IMR-90 (cell line): ENCODE measurements around the gene ZNF580. TPM values are rescaled to one million over a fixed set of nuclear protein-coding genes. Genes with fewer than 3 reads are reported as not detected.

Source experiments
- ATAC-seq: fragments of 200-7000 bp; cut with Tn5 transposase; 2 replicates; pipeline ENCODE4 v1.9.1; 2020; ENCODE audit warnings: low read depth, mild to moderate bottlenecking, moderate library complexity
- BruUV-seq: library from RNA; stranded (reverse); fragments of 400-500 nt; replicated peaks from 2 replicates; lab custom pipeline; 2021; lab: Mats Ljungman, UMichigan
- CTCF ChIA-PET: fragments of 300-600 bp; formaldehyde crosslinking; extraction: SDS; loops from one replicate; lab custom pipeline; 2021; ENCODE audit warnings: antibody characterized with exemption; lab: Yijun Ruan, JAX
- POLR2A ChIA-PET: fragments of 300-600 bp; sonication (Branson Sonifier 250); formaldehyde crosslinking; loops from one replicate; lab custom pipeline; 2022; ENCODE audit warnings: antibody characterized with exemption; ENCODE audit not compliant: unreplicated experiment; lab: Charles Lee
- DNase-seq: peaks from one replicate; pipeline ENCODE4 v3.0.0; 2013
- H2AFZ ChIP-seq: replicated peaks from 2 replicates; pipeline ENCODE3; 2013; ENCODE audit warnings: low read length, mild to moderate bottlenecking; ENCODE audit not compliant: poor library complexity
- H2AK5ac ChIP-seq: 2 replicates; pipeline ENCODE4 v1.6.1; 2013; ENCODE audit warnings: low read depth, low read length, inconsistent platforms
- H2AK9ac ChIP-seq: replicated peaks from 2 replicates; pipeline ENCODE3; 2013; ENCODE audit warnings: mild to moderate bottlenecking, low read depth, low read length, moderate library complexity; ENCODE audit not compliant: poor library complexity
- H2BK120ac ChIP-seq: 2 replicates; pipeline ENCODE4 v1.6.1; 2013; ENCODE audit warnings: low read depth, low read length, inconsistent platforms
- H2BK15ac ChIP-seq: 3 replicates; pipeline ENCODE4 v1.6.1; 2013; ENCODE audit warnings: low read depth, low read length, inconsistent platforms
- H2BK20ac ChIP-seq: 2 replicates; pipeline ENCODE4 v1.6.1; 2013; ENCODE audit warnings: low read depth, mild to moderate bottlenecking, inconsistent platforms, low read length, moderate library complexity
- H2BK5ac ChIP-seq: 2 replicates; pipeline ENCODE4 v1.6.1; 2013; ENCODE audit warnings: mild to moderate bottlenecking, low read depth, low read length, inconsistent platforms; ENCODE audit not compliant: poor library complexity, severe bottlenecking
- H3K14ac ChIP-seq: replicated peaks from 2 replicates; pipeline ENCODE4 v1.6.1; 2013; ENCODE audit warnings: low read depth, low read length, inconsistent platforms
- H3K18ac ChIP-seq: 2 replicates; pipeline ENCODE4 v1.6.1; 2013; ENCODE audit warnings: low read depth, low read length, control low read depth
- H3K23ac ChIP-seq: 2 replicates; pipeline ENCODE4 v1.6.1; 2013; ENCODE audit warnings: low read depth, low read length, inconsistent platforms
- H3K27ac ChIP-seq: 2 replicates; pipeline ENCODE4 v1.5.1; 2013; ENCODE audit warnings: mild to moderate bottlenecking, control low read depth, low read length; ENCODE audit not compliant: insufficient read depth
- H3K27me3 ChIP-seq: 2 replicates; pipeline ENCODE4 v1.6.1; 2013; ENCODE audit warnings: low read length; ENCODE audit not compliant: control insufficient read depth, insufficient read depth
- H3K36me3 ChIP-seq: 2 replicates; pipeline ENCODE4 v1.6.1; 2013; ENCODE audit warnings: low read length, mixed read lengths; ENCODE audit not compliant: control insufficient read depth, insufficient read depth
- H3K4ac ChIP-seq: 2 replicates; pipeline ENCODE4 v1.6.1; 2013; ENCODE audit warnings: low read depth, low read length, inconsistent platforms
- H3K4me1 ChIP-seq: 2 replicates; pipeline ENCODE4 v1.6.1; 2013; ENCODE audit warnings: low read length, mixed read lengths; ENCODE audit not compliant: control insufficient read depth, insufficient read depth
- H3K4me2 ChIP-seq: 2 replicates; pipeline ENCODE4 v1.6.1; 2013; ENCODE audit warnings: low read depth, mild to moderate bottlenecking, control low read depth, low read length, moderate library complexity
- H3K4me3 ChIP-seq: 2 replicates; pipeline ENCODE4 v1.5.1; 2013; ENCODE audit warnings: low read depth, mild to moderate bottlenecking, control low read depth, low read length, moderate library complexity; ENCODE audit not compliant: insufficient read depth
- H3K56ac ChIP-seq: 2 replicates; pipeline ENCODE4 v1.6.1; 2013; ENCODE audit warnings: low read length, inconsistent platforms; ENCODE audit not compliant: insufficient read depth; ENCODE audit errors: extremely low read depth
- H3K79me1 ChIP-seq, 2 experiments: 2 replicates each; pipeline ENCODE4 v1.6.1; 2013; ENCODE audit warnings: low read length in 2 of 2, inconsistent platforms in 1 of 2, low read depth in 1 of 2
- H3K9ac ChIP-seq: 2 replicates; pipeline ENCODE4 v1.6.1; 2013; ENCODE audit warnings: low read depth, low read length, control low read depth
- H3K9me1 ChIP-seq: 2 replicates; pipeline ENCODE4 v1.6.1; 2013; ENCODE audit warnings: low read length, inconsistent platforms; ENCODE audit not compliant: insufficient read depth
- H3K9me3 ChIP-seq: 2 replicates; pipeline ENCODE4 v1.6.1; 2013; ENCODE audit warnings: low read length; ENCODE audit not compliant: control insufficient read depth, insufficient read depth
- H4K20me1 ChIP-seq: 2 replicates; pipeline ENCODE4 v1.6.1; 2013; ENCODE audit warnings: low read length, inconsistent platforms; ENCODE audit not compliant: insufficient read depth
- H4K5ac ChIP-seq: 2 replicates; pipeline ENCODE4 v1.6.1; 2013; ENCODE audit warnings: mild to moderate bottlenecking, low read depth, low read length, control low read depth
- H4K8ac ChIP-seq, 2 experiments: 2 replicates each; pipeline ENCODE4 v1.6.1; 2013; ENCODE audit warnings: low read depth in 2 of 2, low read length in 2 of 2, control low read depth in 1 of 2, inconsistent platforms in 1 of 2
- H4K91ac ChIP-seq: 2 replicates; pipeline ENCODE4 v1.6.1; 2013; ENCODE audit warnings: low read depth, low read length, inconsistent platforms; ENCODE audit not compliant: insufficient read depth
- BHLHE40 ChIP-seq: fragments of 150-350 bp; IDR thresholded peaks from 2 replicates; pipeline ENCODE4 v1.6.1; 2016; ENCODE audit warnings: mild to moderate bottlenecking, low read depth, low read length
- CEBPB ChIP-seq: IDR thresholded peaks from 2 replicates; pipeline ENCODE4 v1.6.1; 2012; ENCODE audit warnings: low read depth, low read length, improper control_type of control experiment
- CHD1 ChIP-seq: IDR thresholded peaks from 2 replicates; pipeline ENCODE4 v1.6.1; 2012; ENCODE audit warnings: low read depth, low read length, improper control_type of control experiment
- CTCF ChIP-seq: conservative IDR thresholded peaks from 2 replicates; pipeline ENCODE4 v1.5.1; 2012; ENCODE audit warnings: mild to moderate bottlenecking, low read depth, low read length, improper control_type of control experiment
- FOS ChIP-seq: fragments of 150-350 bp; IDR thresholded peaks from 2 replicates; pipeline ENCODE4 v1.6.1; 2016; ENCODE audit warnings: low read depth, low read length
- MAFK ChIP-seq: IDR thresholded peaks from 2 replicates; pipeline ENCODE4 v1.6.1; 2012; ENCODE audit warnings: low read depth, low read length, improper control_type of control experiment
- MAZ ChIP-seq: IDR thresholded peaks from 2 replicates; pipeline ENCODE4 v1.6.1; 2012; ENCODE audit warnings: low read depth, mild to moderate bottlenecking, low read length, improper control_type of control experiment, moderate library complexity, borderline replicate concordance
- MXI1 ChIP-seq: IDR thresholded peaks from 2 replicates; pipeline ENCODE4 v1.6.1; 2012; ENCODE audit warnings: low read depth, mild to moderate bottlenecking, low read length, moderate library complexity, borderline replicate concordance
- NFE2L2 ChIP-seq: fragments of 150-350 bp; IDR thresholded peaks from 2 replicates; pipeline ENCODE4 v1.6.1; 2016; ENCODE audit warnings: low read depth, mild to moderate bottlenecking, low read length
- POLR2A ChIP-seq: IDR thresholded peaks from 2 replicates; pipeline ENCODE4 v1.6.1; 2012; ENCODE audit warnings: mild to moderate bottlenecking, low read depth, low read length
- RAD21 ChIP-seq: IDR thresholded peaks from 2 replicates; pipeline ENCODE4 v1.6.1; 2012; ENCODE audit warnings: low read length, improper control_type of control experiment
- RCOR1 ChIP-seq: IDR thresholded peaks from 2 replicates; pipeline ENCODE4 v1.6.1; 2012; ENCODE audit warnings: mild to moderate bottlenecking, low read length, improper control_type of control experiment; ENCODE audit not compliant: insufficient replicate concordance
- RFX5 ChIP-seq: IDR thresholded peaks from 2 replicates; pipeline ENCODE4 v1.8.0; 2012; ENCODE audit warnings: low read depth, mild to moderate bottlenecking, low read length, moderate library complexity
- WGBS, 2 experiments: methylation state at CpG; one replicate each; pipeline versions ENCODE4 v1.1.5 to v1.1.7; 2013; ENCODE audit warnings: missing lambda C conversion rate in 2 of 2; ENCODE audit not compliant: insufficient read length in 1 of 2; ENCODE audit errors: extremely low coverage in 2 of 2; 5-methylcytosine and 5-hydroxymethylcytosine counted together
- dilution Hi-C: fragments of 300-500 bp; cut with HindIII; formaldehyde crosslinking; loops from one replicate; pipeline ENCODE4 v1.14.3; 2018; ENCODE audit warnings: low sequenced_read_pairs; ENCODE audit not compliant: unreplicated experiment
- in situ Hi-C: fragments of 300-500 bp; cut with MboI; formaldehyde crosslinking; loops from 3 replicates; pipeline ENCODE4 v1.14.3; 2019; ENCODE audit warnings: low sequenced_read_pairs, inconsistent platforms, mixed read lengths
- intact Hi-C: fragments of 100-400 bp; cut with micrococcal nuclease; formaldehyde crosslinking; loops from 2 replicates; pipeline ENCODE4 v1.10.0; 2022
- polyA plus RNA-seq, 3 experiments: library from polyadenylated mRNA; depleted of rRNA; stranded (reverse); fragments of >200 nt; gene quantifications; 2 replicates each; pipeline ENCODE4 v1.2.3, GENCODE V29; 2012; ENCODE audit warnings: low replicate concordance in 1 of 3
- total RNA-seq: library from RNA; depleted of rRNA; stranded (reverse); fragments of >200 nt; gene quantifications from 2 replicates; pipeline ENCODE4 v1.2.3, GENCODE V29; 2012
- TF ChIP-seq, protein P1 (sequence below): fragments of 150-350 bp; IDR thresholded peaks from 2 replicates; pipeline ENCODE4 v1.6.1; 2017; ENCODE audit warnings: mild to moderate bottlenecking, antibody characterized with exemption, low read length, low read depth

The ZNF580 gene
- total and polyA plus RNA-seq, 2 of the 4 experiments (the other 2 are of a cell fraction): 1.4 to 36.9 TPM

- Histone ChIP-seq H4K8ac (no peak overlapping the region), H2BK15ac (no peak overlapping the region), H3K9ac (no peak overlapping the region), H4K91ac (no peak overlapping the region), H3K9me1 (peaks cover 13% of the 10 kb centered on the region), H3K79me1 (peaks cover 12 to 49% of the 10 kb centered on the region in 2 experiments), H3K4me2 (no peak overlapping the region), H2AK5ac (no peak overlapping the region), H2BK20ac (no peak overlapping the region), H3K4ac (no peak overlapping the region), H3K14ac (no peak overlapping the region), H2BK5ac (no peak overlapping the region), H3K36me3 (peaks cover 55% of the 10 kb centered on the region), H4K20me1 (peaks cover 92% of the 10 kb centered on the region), H2AFZ (no peak overlapping the region), H4K5ac (no peak overlapping the region), H3K9me3 (no peaks in the 10 kb centered on the region), H3K23ac (no peak overlapping the region), H3K18ac (no peak overlapping the region), H3K56ac (no peak overlapping the region), H3K27ac (no peak overlapping the region), H3K4me3 (no peak overlapping the region), H3K27me3 (no peaks in the 10 kb centered on the region), H2BK120ac (no peak overlapping the region), H2AK9ac (no peak overlapping the region), H3K4me1 (peaks cover 10% of the 10 kb centered on the region)
- ChIA-PET POLR2A (no interaction called here), CTCF (no interaction called here)
- no TSS peak for BruUV-seq
- dilution Hi-C loops (no loop called here), in situ Hi-C loops (loop anchor here (25.0 kb wide), 2 partner anchors 1198 to 1523 kb away; partner anchors contain the start of genes CDC42EP5, CNOT3 and LENG9), intact Hi-C loops (no loop called here)
- WGBS, 2 experiments: 80% methylated on average over 2 of the region's 12 CpGs; no CpG with 5 or more reads in 1 of the 2 experiments
- DNase-seq (no peak), ATAC-seq (no peak)
- no peak for TF ChIP-seq CTCF
- TF ChIP-seq, protein P1, sequence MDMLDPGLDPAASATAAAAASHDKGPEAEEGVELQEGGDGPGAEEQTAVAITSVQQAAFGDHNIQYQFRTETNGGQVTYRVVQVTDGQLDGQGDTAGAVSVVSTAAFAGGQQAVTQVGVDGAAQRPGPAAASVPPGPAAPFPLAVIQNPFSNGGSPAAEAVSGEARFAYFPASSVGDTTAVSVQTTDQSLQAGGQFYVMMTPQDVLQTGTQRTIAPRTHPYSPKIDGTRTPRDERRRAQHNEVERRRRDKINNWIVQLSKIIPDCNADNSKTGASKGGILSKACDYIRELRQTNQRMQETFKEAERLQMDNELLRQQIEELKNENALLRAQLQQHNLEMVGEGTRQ: no peak
- TF ChIP-seq POLR2A: no peak
- no peak for TF ChIP-seq RFX5
- TF ChIP-seq CEBPB: no peak
- TF ChIP-seq MAFK: no peak
- no peak for TF ChIP-seq MXI1
- TF ChIP-seq RAD21: no peak
- TF ChIP-seq MAZ: no peak
- no peak for TF ChIP-seq CHD1
- TF ChIP-seq BHLHE40: no peak
- no peak for TF ChIP-seq FOS
- no peak for TF ChIP-seq RCOR1
- no peak for TF ChIP-seq NFE2L2
Observed at GRCh38 chr19:55660404-55660803, 19.6 kb downstream of the ZNF580 start.
